Measurements from ENCODE around the gene FAP.

GRCh38 chr2:162234620-162235462 is 8.4 kb downstream of the FAP start:
- no peak for TF ChIP-seq CTCF (conservative IDR thresholded peaks at IDR 0.05; ENCODE audit: low read depth, low read length)
- no peak for TF ChIP-seq EZH2 (IDR thresholded peaks at IDR 0.05; ENCODE audit: borderline replicate concordance, low read depth, low read length, poor library complexity, severe bottlenecking)

Data from A673 (cell line).